Measurements from ENCODE around the gene GPRC5A. TPM values are rescaled to one million over a fixed set of nuclear protein-coding genes. Genes with fewer than 3 reads are reported as not detected.

Gene GPRC5A, protein sequence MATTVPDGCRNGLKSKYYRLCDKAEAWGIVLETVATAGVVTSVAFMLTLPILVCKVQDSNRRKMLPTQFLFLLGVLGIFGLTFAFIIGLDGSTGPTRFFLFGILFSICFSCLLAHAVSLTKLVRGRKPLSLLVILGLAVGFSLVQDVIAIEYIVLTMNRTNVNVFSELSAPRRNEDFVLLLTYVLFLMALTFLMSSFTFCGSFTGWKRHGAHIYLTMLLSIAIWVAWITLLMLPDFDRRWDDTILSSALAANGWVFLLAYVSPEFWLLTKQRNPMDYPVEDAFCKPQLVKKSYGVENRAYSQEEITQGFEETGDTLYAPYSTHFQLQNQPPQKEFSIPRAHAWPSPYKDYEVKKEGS
- total RNA-seq: 5.0 and 11.1 TPM in 2 replicates

DNA sequence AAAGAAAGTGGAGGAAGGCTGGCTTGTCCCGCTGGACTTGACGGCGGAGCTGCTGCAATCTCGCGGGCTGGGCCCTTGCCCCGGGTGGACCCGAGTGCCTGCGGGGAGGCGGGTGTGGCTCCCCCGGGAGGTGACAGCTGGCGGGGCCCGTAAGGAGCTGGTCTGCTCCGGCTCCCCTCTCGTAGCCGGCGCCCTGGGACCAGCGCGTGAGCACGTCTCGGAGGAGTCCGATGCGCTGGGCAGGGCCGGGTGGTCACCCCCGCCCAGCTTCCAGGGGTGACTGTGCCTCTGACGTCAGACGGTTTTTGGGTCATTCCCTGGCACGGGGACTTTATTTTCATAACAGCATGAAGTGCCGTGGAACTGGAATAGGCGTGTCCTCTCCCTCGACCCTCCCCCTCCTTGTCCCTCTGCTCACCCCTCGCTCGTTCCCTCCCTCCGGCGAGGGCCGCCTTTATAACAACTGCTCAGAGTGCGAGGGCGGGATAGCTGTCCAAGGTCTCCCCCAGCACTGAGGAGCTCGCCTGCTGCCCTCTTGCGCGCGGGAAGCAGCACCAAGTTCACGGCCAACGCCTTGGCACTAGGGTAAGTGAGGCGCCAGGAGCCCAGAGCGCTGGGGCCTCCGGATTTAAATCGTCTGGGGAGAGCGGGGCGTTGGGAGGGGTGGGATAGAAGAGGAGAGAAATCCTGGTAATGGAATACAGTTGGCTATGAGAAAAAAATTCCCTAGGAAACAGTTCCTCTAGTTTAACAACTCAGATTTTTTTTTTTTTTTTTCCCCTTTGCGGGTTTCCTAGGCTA is at the start of gene GPRC5A:
GPRC5A (plus strand) TSS at position 483 of the 801 bp plus-strand sequence. CDS start 16,688 bp downstream, outside the sequence.

GRCh38 chr12:12952036-12952435 is 60.7 kb downstream of the GPRC5A start, which contains the start of gene GPRC5D:
Gene GPRC5D, minus strand, starts transcription at chr12:12952170. Its CDS starts 1,786 bp downstream, at chr12:12950384.

Other genes with a start within 250 kb of the GPRC5A start
- gene GPR19, start 195.4 kb upstream of the GPRC5A start, total RNA-seq: 0.33 and 0.76 TPM in 2 replicates
- gene CDKN1B, start 174.2 kb upstream of the GPRC5A start, total RNA-seq: 32.9 and 52.9 TPM in 2 replicates
- gene APOLD1, start 105.9 kb upstream of the GPRC5A start, total RNA-seq: 31.8 and 46.7 TPM in 2 replicates
- 66.0 and 83.0 TPM in 2 replicates for gene DDX47, start 78.2 kb upstream of the GPRC5A start, total RNA-seq
- 0.38 TPM in 1 of 2 replicates, not detected in the other for gene GPRC5D, start 60.6 kb downstream of the GPRC5A start, total RNA-seq
- 14.0 and 14.7 TPM in 2 replicates for gene HEBP1, start 108.7 kb downstream of the GPRC5A start, total RNA-seq
- gene FAM234B, start 152.8 kb downstream of the GPRC5A start, total RNA-seq: 7.3 and 8.8 TPM in 2 replicates
- not detected in 2 replicates for gene GSG1, start 212.1 kb downstream of the GPRC5A start, total RNA-seq

All from vein endothelial cell (primary cell).